HCT116 (cell line): ENCODE measurements around the gene ARCN1. TPM values are rescaled to one million over a fixed set of nuclear protein-coding genes. Genes with fewer than 3 reads are reported as not detected.

Source experiments
- ATAC-seq: fragments of 200-7000 bp; cut with Tn5 transposase; 2 replicates; pipeline ENCODE4 v1.9.1; 2020; ENCODE audit warnings: mild to moderate bottlenecking, moderate library complexity
- BruUV-seq: library from RNA; stranded (reverse); fragments of 400-500 nt; replicated peaks from 2 replicates; lab custom pipeline; 2021; lab: Mats Ljungman, UMichigan
- CTCF ChIA-PET: fragments of 300-600 bp; sonication (Branson Sonifier 250); formaldehyde crosslinking; loops from one replicate; lab custom pipeline; 2021; ENCODE audit warnings: antibody characterized with exemption; lab: Charles Lee
- POLR2A ChIA-PET: fragments of 300-600, 350-600 bp; sonication (Branson Sonifier 250); formaldehyde crosslinking; loops from one replicate; lab custom pipeline; 2021; ENCODE audit warnings: antibody characterized with exemption; lab: Charles Lee
- RAD21 ChIA-PET, 2 experiments: fragments of 300-600 bp; sonication (Branson Sonifier 250); formaldehyde crosslinking; loops; one replicate each; lab custom pipeline; 2023; ENCODE audit warnings: low total read pairs in 2 of 2; ENCODE audit not compliant: uncharacterized antibody in 2 of 2, unreplicated experiment in 2 of 2, low non-redundant PET in 1 of 2; lab: Charles Lee
- DNase-seq: peaks from one replicate; pipeline ENCODE4 v3.0.0-alpha.2; 2010; ENCODE audit warnings: low read depth, low spot score
- H2AFZ ChIP-seq: fragments of 200-600 bp; shearing (Covaris generic), sonication (generic); 2 replicates; pipeline ENCODE4 v1.6.1; 2017; ENCODE audit warnings: low read depth, mixed run types, mixed read lengths, antibody characterized with exemption, low read length; ENCODE audit not compliant: poor library complexity, severe bottlenecking
- H3K27ac ChIP-seq: 2 replicates; pipeline ENCODE4 v1.5.1; 2012; ENCODE audit warnings: low read depth, low read length
- H3K27me3 ChIP-seq: fragments of 200-600 bp; sonication (generic); 2 replicates; pipeline ENCODE4 v1.6.1; 2016; ENCODE audit warnings: mixed run types, low read length, mixed read lengths; ENCODE audit not compliant: insufficient read depth
- H3K36me3 ChIP-seq, 2 experiments: fragments of 200-500 bp in 1 of 2; fragments of 200-600 bp in 1 of 2; sonication (Bioruptor generic) in 1 of 2; sonication (generic) in 1 of 2; 2 replicates each; pipeline versions ENCODE4 v1.5.1 to v1.6.1; 2014 to 2016; ENCODE audit warnings: low read length in 2 of 2, inconsistent platforms in 1 of 2, mixed read lengths in 1 of 2, mixed run types in 1 of 2; ENCODE audit not compliant: insufficient read depth in 2 of 2, control insufficient read depth in 1 of 2
- H3K4me1 ChIP-seq, 2 experiments: fragments of 200-600 bp in 1 of 2; sonication (generic) in 1 of 2; 2 replicates each; pipeline versions ENCODE4 v1.5.1 to v1.6.1; 2012 to 2017; ENCODE audit warnings: low read length in 2 of 2, inconsistent platforms in 1 of 2, mild to moderate bottlenecking in 1 of 2, mixed read lengths in 1 of 2, mixed run types in 1 of 2, moderate library complexity in 1 of 2; ENCODE audit not compliant: insufficient read depth in 2 of 2, control insufficient read depth in 1 of 2
- H3K4me2 ChIP-seq: fragments of 200-600 bp; sonication (generic); 2 replicates; pipeline ENCODE4 v1.6.1; 2017; ENCODE audit warnings: mixed run types, low read length, mixed read lengths
- H3K4me3 ChIP-seq, 2 experiments: fragments of 200-600 bp in 1 of 2; sonication (generic) in 1 of 2; replicated peaks in 1 of 2; 2 replicates each; pipeline ENCODE4 v1.5.1; 2011 to 2016; ENCODE audit warnings: low read length in 2 of 2, control low read depth in 1 of 2, low read depth in 1 of 2, mild to moderate bottlenecking in 1 of 2, mixed read lengths in 1 of 2, mixed run types in 1 of 2
- H3K79me2 ChIP-seq: fragments of 200-600 bp; sonication (generic); 2 replicates; pipeline ENCODE4 v1.6.1; 2017; ENCODE audit warnings: mild to moderate bottlenecking, mixed run types, low read length, moderate library complexity, mixed read lengths; ENCODE audit not compliant: insufficient read depth
- H3K9ac ChIP-seq: fragments of 200-600 bp; sonication (generic); 2 replicates; pipeline ENCODE4 v1.6.1; 2016; ENCODE audit warnings: low read length, mixed read lengths
- H3K9me2 ChIP-seq: fragments of 200-600 bp; sonication (generic), shearing (Covaris generic); 2 replicates; pipeline ENCODE4 v1.6.1; 2017; ENCODE audit warnings: mixed run types, mild to moderate bottlenecking, moderate library complexity; ENCODE audit not compliant: insufficient read depth
- H3K9me3 ChIP-seq, 2 experiments: fragments of 200-500 bp in 1 of 2; fragments of 200-600 bp in 1 of 2; sonication (Bioruptor generic) in 1 of 2; sonication (generic) in 1 of 2; 2 replicates each; pipeline ENCODE4 v1.6.1; 2014 to 2017; ENCODE audit warnings: low read length in 2 of 2, mixed read lengths in 2 of 2, inconsistent platforms in 1 of 2, low read depth in 1 of 2, mild to moderate bottlenecking in 1 of 2, mixed run types in 1 of 2, moderate library complexity in 1 of 2; ENCODE audit not compliant: control insufficient read depth in 1 of 2, insufficient read depth in 1 of 2
- H4K20me1 ChIP-seq: fragments of 200-600 bp; sonication (generic), shearing (Covaris generic); 2 replicates; pipeline ENCODE4 v1.6.1; 2017; ENCODE audit warnings: mixed run types, mild to moderate bottlenecking, moderate library complexity; ENCODE audit not compliant: insufficient read depth
- CBX3 ChIP-seq: IDR thresholded peaks from 2 replicates; pipeline ENCODE4 v1.6.1; 2012; ENCODE audit warnings: low read depth
- CEBPB ChIP-seq: IDR thresholded peaks from 2 replicates; pipeline ENCODE4 v1.6.1; 2012; ENCODE audit warnings: low read depth
- EZH2 ChIP-seq: fragments of 200-600 bp; sonication (generic); IDR thresholded peaks from 2 replicates; pipeline ENCODE4 v1.6.1; 2017; ENCODE audit warnings: antibody characterized with exemption, mixed run types
- EZH2phosphoT487 ChIP-seq: fragments of 200-600 bp; IDR thresholded peaks from 2 replicates; pipeline ENCODE4 v1.6.1; 2018; ENCODE audit warnings: antibody characterized with exemption, borderline replicate concordance
- POLR2A ChIP-seq: IDR thresholded peaks from 2 replicates; pipeline ENCODE4 v1.7.0; 2011; ENCODE audit warnings: borderline replicate concordance; ENCODE audit not compliant: insufficient read depth, insufficient read length; ENCODE audit errors: extremely low read depth
- POLR2AphosphoS5 ChIP-seq: IDR thresholded peaks from 2 replicates; pipeline ENCODE4 v1.6.1; 2011; ENCODE audit warnings: mild to moderate bottlenecking, low read depth, low read length, moderate library complexity
- SP1 ChIP-seq: IDR thresholded peaks from 2 replicates; pipeline ENCODE4 v1.6.1; 2012; ENCODE audit warnings: low read depth
- TCF7L2 ChIP-seq: IDR thresholded peaks from 2 replicates; pipeline ENCODE4 v1.7.0; 2011; ENCODE audit warnings: borderline replicate concordance, inconsistent platforms; ENCODE audit not compliant: insufficient read depth, insufficient read length; ENCODE audit errors: extremely low read depth
- YY1 ChIP-seq: IDR thresholded peaks from 2 replicates; pipeline ENCODE4 v1.6.1; 2011; ENCODE audit warnings: low read length, low read depth, moderate library complexity, mild to moderate bottlenecking; ENCODE audit not compliant: insufficient replicate concordance; ENCODE audit errors: extremely low read depth
- ZFX ChIP-seq: fragments of 450-650 bp; IDR thresholded peaks from 2 replicates; pipeline ENCODE4 v1.6.1; 2017
- intact Hi-C: fragments of 100-400 bp; cut with micrococcal nuclease; formaldehyde crosslinking; loops from 2 replicates; pipeline ENCODE4 v1.10.0; 2022
- total RNA-seq: library from RNA; stranded (reverse); gene quantifications from one replicate; pipeline ENCODE4 v1.2.1, GENCODE V29; 2021; ENCODE audit not compliant: unreplicated experiment
- TF ChIP-seq, protein P1 (sequence below): IDR thresholded peaks from 2 replicates; pipeline ENCODE4 v1.6.1; 2012
- TF ChIP-seq, protein P2 (sequence below), 3 experiments: fragments of 200-600 bp in 1 of 3; sonication (generic) in 1 of 3; IDR thresholded peaks in 2 of 3; conservative IDR thresholded peaks in 1 of 3; 2 replicates each; pipeline ENCODE4 v1.5.1; 2012 to 2017; ENCODE audit warnings: low read depth in 2 of 3, low read length in 2 of 3, antibody characterized with exemption in 1 of 3, borderline replicate concordance in 1 of 3, control low read depth in 1 of 3, mild to moderate bottlenecking in 1 of 3, mixed read lengths in 1 of 3, mixed run types in 1 of 3, moderate library complexity in 1 of 3; ENCODE audit not compliant: insufficient read depth in 1 of 3

Gene ARCN1
- total RNA-seq, 1 experiment from 2014 or later, result 147 TPM

DNA sequence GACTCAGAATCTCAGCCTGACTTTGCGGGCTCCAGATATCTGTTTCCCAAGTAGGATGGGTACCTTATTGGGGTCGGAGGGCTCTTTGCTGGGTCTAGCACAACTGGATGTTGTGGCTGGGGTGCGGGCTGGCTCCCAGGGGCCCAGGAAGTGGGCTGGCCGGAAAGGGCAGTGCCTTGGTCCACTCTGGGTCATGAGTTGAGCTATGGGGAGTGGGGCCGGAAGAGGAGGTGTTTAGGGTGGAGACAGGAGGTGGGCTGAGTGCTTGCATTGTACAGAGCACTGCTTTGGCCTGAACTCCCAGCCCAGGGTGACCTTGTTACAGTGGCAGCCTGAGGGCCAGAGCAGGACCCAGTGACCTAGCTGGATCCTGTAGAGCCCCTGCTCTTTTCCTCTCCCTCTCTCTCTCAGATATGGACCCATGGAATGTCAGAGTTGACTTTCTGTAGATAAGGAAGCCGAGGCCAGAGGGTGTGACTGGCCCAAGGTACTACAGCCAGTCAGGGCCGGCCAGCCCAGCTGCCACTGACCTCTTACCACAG is 48.4 kb downstream of the ARCN1 start:
- POLR2A ChIA-PET, result interaction anchor here (1.2 to 3.3 kb wide), 4 partner anchors 13 to 292 kb away, joined by 4 to 33 read pairs (median 14); partner anchors contain the start of gene PHLDB1
- BruUV-seq, result no TSS peak
- intact Hi-C loops, result no loop called here
- RAD21 ChIA-PET, result no interaction called here
- Histone ChIP-seq H3K4me2 (peak overlapping the region; percentile 94), H3K27me3 (no peaks in the 10 kb centered on the region), H3K36me3 (no peaks in the 10 kb centered on the region; a peak in 1 of 4 replicates), H3K79me2 (peaks cover 6% of the 10 kb centered on the region), H3K4me3 (peak overlapping the region; percentile 62 to 84), H3K9me2 (no peaks in the 10 kb centered on the region), H2AFZ (no peak overlapping the region), H3K27ac (peak overlapping the region; percentile 96), H4K20me1 (no peaks in the 10 kb centered on the region), H3K9ac (peak overlapping the region; percentile 84), H3K4me1 (peaks cover 57 to 70% of the 10 kb centered on the region in 2 experiments), H3K9me3 (no peaks in the 10 kb centered on the region)
- TF ChIP-seq POLR2AphosphoS5 (peak; percentile 56; the same call in 1 of the 2 replicates), EZH2phosphoT487 (no peak)
- CTCF ChIA-PET, result interaction anchor here (1.0 to 1.8 kb wide), 4 partner anchors 9 to 69 kb away, joined by 3 to 7 read pairs (median 5); no protein-coding TSS in a partner anchor
- ATAC-seq (peak; percentile 39), DNase-seq (no peak)

DNA sequence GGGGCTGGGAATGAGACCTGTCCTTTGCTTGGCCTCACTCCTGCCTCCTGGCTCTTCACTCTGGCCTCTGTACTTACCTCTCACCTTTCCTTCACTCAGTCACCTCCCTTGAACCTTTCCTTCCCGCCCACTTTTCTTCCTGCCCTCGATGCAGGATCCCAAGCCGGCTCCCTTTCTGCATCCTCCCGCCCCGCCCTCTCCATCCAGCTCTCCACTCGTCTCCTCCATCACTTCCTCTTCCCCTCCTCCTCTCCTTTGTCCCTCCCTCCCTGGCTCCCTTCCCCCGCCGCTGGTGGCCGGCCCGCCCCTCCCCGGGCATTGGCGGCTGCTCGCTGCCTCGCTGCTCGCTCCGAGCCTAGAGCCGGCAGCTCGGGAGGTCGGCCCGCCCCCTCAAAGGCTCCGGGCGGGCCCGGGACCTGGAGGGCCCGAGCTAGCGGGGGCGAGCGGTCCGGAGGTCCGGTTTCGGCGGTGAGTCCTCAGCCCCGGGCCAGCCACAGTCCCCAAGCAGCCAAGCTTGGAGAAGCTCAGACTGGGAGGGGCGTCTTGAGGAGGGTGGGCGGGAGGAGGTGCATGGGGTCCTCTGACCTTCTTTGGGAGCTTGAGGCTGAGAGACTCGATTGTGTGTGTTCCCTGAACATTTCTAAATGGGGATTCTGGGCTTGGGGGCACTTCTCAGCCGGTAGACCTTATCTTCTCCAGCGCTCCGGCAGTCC is 49.0 kb downstream of the ARCN1 start:
- Histone ChIP-seq H3K27me3 (no peaks in the 10 kb centered on the region), H3K79me2 (peaks cover 6% of the 10 kb centered on the region), H4K20me1 (no peaks in the 10 kb centered on the region), H2AFZ (no peak overlapping the region), H3K9me3 (no peaks in the 10 kb centered on the region), H3K27ac (peak overlapping the region; percentile 96), H3K4me2 (peak overlapping the region; percentile 94), H3K36me3 (no peaks in the 10 kb centered on the region; a peak in 2 of 4 replicates), H3K4me1 (peaks cover 61 to 73% of the 10 kb centered on the region in 2 experiments), H3K9me2 (no peaks in the 10 kb centered on the region), H3K9ac (peak overlapping the region; percentile 84), H3K4me3 (peak overlapping the region; percentile 62 to 84)
- RAD21 ChIA-PET, result interaction anchor here (0.5 to 0.7 kb wide), 2 partner anchors 17 to 792 kb away, joined by 6 read pairs; no protein-coding TSS in a partner anchor
- no TSS peak for BruUV-seq
- peak; percentile 79 for ATAC-seq
- CTCF ChIA-PET, result interaction anchor here (0.9 to 1.9 kb wide), 7 partner anchors 8 to 69 kb away, joined by 3 to 7 read pairs (median 4); partner anchors contain the start of gene PHLDB1
- TF ChIP-seq YY1, result peak; percentile 64
- TF ChIP-seq, protein P1, sequence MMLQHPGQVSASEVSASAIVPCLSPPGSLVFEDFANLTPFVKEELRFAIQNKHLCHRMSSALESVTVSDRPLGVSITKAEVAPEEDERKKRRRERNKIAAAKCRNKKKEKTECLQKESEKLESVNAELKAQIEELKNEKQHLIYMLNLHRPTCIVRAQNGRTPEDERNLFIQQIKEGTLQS, result no peak
- peak; percentile 51 for TF ChIP-seq TCF7L2
- TF ChIP-seq CEBPB, result no peak
- TF ChIP-seq ZFX, result no peak
- TF ChIP-seq SP1, result no peak
- TF ChIP-seq POLR2A, result peak; percentile 46
- TF ChIP-seq, protein P2, sequence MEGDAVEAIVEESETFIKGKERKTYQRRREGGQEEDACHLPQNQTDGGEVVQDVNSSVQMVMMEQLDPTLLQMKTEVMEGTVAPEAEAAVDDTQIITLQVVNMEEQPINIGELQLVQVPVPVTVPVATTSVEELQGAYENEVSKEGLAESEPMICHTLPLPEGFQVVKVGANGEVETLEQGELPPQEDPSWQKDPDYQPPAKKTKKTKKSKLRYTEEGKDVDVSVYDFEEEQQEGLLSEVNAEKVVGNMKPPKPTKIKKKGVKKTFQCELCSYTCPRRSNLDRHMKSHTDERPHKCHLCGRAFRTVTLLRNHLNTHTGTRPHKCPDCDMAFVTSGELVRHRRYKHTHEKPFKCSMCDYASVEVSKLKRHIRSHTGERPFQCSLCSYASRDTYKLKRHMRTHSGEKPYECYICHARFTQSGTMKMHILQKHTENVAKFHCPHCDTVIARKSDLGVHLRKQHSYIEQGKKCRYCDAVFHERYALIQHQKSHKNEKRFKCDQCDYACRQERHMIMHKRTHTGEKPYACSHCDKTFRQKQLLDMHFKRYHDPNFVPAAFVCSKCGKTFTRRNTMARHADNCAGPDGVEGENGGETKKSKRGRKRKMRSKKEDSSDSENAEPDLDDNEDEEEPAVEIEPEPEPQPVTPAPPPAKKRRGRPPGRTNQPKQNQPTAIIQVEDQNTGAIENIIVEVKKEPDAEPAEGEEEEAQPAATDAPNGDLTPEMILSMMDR (IDR thresholded peaks at IDR 0.05 in 2 of 3, conservative IDR thresholded peaks at IDR 0.05 in 1 of 3; ENCODE audit: borderline replicate concordance in 1 of 3, insufficient read depth in 1 of 3, low read depth in 2 of 3, low read length in 2 of 3), result no peak
- TF ChIP-seq POLR2AphosphoS5, result peak; percentile 27
- no peak for TF ChIP-seq EZH2
- TF ChIP-seq CBX3, result no peak
- intact Hi-C loops, result no loop called here
- peak; percentile 51 for DNase-seq
- POLR2A ChIA-PET, result interaction anchor here (0.7 to 3.3 kb wide), 6 partner anchors 10 to 291 kb away, joined by 3 to 33 read pairs (median 8); partner anchors contain the start of gene PHLDB1
